ENCODE data around the gene RNF112.
"Not testable (repeated sequence)": the region's sequence is repeated elsewhere in the genome, so short reads cannot be mapped to it uniquely, and the experiment has no call there.

DNA sequence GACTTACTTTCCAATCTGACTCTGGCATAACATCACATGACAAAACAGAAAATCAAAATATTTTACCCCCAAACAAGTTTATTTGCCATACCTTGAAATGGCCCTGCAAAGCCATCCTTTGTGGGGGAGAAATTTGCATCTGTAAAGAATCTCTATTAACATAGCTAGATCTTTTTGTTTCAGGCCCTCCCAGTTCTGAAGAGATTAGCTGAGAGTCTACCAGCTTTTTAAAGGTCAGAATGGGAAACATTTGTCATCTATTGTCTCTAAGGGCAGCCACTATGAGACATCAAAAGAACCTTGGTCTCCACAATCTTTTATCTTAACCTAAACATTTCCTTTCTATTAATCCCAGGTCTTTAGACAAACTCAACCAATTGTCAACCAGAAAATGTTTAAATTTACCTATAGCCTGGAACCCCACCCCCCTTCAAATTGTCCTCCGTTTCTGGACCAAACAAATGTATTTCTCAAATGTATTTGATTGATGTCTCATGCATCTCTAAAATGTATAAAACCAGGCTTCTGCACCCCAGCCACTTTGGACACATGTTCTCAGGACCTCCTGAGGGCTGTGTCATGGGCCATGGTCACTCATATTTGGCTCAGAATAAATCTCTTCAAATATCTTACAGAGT is 48.1 kb downstream of the RNF112 start:
- TF ChIP-seq ZNF610 (tag by site-specific recombination; IDR thresholded peaks at IDR 0.05; ENCODE audit: borderline replicate concordance); ZNF24 (tag by site-specific recombination; IDR thresholded peaks at IDR 0.05); TSHZ1 (tag by site-specific recombination; IDR thresholded peaks at IDR 0.05; ENCODE audit: borderline replicate concordance); ZNF629 (tag by site-specific recombination; IDR thresholded peaks at IDR 0.05); BCL11B (tag by site-specific recombination; IDR thresholded peaks at IDR 0.05; ENCODE audit: low read depth); ZNF488 (tag by site-specific recombination; IDR thresholded peaks at IDR 0.05); ZNF624 (tag by site-specific recombination; IDR thresholded peaks at IDR 0.05); ZFP37 (tag by site-specific recombination; IDR thresholded peaks at IDR 0.05): not testable (repeated sequence)
- TF ChIP-seq, protein P1, sequence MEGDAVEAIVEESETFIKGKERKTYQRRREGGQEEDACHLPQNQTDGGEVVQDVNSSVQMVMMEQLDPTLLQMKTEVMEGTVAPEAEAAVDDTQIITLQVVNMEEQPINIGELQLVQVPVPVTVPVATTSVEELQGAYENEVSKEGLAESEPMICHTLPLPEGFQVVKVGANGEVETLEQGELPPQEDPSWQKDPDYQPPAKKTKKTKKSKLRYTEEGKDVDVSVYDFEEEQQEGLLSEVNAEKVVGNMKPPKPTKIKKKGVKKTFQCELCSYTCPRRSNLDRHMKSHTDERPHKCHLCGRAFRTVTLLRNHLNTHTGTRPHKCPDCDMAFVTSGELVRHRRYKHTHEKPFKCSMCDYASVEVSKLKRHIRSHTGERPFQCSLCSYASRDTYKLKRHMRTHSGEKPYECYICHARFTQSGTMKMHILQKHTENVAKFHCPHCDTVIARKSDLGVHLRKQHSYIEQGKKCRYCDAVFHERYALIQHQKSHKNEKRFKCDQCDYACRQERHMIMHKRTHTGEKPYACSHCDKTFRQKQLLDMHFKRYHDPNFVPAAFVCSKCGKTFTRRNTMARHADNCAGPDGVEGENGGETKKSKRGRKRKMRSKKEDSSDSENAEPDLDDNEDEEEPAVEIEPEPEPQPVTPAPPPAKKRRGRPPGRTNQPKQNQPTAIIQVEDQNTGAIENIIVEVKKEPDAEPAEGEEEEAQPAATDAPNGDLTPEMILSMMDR (tag by site-specific recombination; IDR thresholded peaks at IDR 0.05), result not testable (repeated sequence)
- TF ChIP-seq, protein P2, sequence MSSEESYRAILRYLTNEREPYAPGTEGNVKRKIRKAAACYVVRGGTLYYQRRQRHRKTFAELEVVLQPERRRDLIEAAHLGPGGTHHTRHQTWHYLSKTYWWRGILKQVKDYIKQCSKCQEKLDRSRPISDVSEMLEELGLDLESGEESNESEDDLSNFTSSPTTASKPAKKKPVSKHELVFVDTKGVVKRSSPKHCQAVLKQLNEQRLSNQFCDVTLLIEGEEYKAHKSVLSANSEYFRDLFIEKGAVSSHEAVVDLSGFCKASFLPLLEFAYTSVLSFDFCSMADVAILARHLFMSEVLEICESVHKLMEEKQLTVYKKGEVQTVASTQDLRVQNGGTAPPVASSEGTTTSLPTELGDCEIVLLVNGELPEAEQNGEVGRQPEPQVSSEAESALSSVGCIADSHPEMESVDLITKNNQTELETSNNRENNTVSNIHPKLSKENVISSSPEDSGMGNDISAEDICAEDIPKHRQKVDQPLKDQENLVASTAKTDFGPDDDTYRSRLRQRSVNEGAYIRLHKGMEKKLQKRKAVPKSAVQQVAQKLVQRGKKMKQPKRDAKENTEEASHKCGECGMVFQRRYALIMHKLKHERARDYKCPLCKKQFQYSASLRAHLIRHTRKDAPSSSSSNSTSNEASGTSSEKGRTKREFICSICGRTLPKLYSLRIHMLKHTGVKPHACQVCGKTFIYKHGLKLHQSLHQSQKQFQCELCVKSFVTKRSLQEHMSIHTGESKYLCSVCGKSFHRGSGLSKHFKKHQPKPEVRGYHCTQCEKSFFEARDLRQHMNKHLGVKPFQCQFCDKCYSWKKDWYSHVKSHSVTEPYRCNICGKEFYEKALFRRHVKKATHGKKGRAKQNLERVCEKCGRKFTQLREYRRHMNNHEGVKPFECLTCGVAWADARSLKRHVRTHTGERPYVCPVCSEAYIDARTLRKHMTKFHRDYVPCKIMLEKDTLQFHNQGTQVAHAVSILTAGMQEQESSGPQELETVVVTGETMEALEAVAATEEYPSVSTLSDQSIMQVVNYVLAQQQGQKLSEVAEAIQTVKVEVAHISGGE (tag by site-specific recombination; conservative IDR thresholded peaks at IDR 0.05; ENCODE audit: low read depth), result not testable (repeated sequence)

All from HEK293 (cell line).